T-helper 9 cell (primary cell): Measurements from ENCODE around the gene SLC34A3.

ENCODE experiments used
- DNase-seq: peaks from one replicate; pipeline ENCODE4 v3.0.0-alpha.2; 2020

The SLC34A3 gene

DNA sequence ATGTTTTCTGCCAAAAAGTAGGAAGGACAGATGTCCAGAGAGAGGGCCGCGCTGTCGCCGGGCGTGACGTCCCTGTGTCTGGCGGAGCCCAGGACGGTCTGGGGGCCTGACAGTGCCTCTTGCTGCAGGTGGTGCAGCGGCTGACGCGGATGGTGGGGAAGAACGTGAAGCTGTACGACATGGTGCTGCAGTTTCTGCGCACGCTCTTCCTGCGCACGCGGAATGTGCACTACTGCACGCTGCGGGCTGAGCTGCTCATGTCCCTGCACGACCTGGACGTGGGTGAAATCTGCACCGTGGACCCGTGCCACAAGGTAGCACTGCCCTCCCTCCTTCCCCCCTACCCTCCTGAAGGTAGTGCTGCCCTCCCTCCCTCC lies 32.2 kb downstream of the SLC34A3 start:
- DNase-seq, result no peak

DNA sequence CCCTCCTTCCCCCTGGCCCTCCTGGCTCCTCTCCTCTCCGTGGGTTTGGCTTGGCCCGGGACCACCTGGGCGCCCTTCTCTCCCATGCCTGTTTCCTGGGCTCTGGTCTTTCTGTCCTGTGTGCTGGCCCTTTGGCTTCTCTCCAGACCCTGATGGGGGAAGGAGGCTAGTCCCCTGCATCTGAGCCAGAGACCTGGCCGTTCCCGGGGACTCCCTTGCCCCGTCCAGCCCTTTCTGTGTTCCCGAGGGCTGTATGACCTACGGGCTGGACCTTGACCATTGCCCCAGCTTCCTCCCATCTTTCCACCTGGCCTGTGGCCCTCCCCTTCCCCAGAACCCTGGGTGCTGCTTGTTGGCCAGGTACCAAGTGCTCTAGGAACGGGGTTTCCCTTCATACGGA lies 32.8 kb downstream of the SLC34A3 start:
- no peak for DNase-seq

DNA sequence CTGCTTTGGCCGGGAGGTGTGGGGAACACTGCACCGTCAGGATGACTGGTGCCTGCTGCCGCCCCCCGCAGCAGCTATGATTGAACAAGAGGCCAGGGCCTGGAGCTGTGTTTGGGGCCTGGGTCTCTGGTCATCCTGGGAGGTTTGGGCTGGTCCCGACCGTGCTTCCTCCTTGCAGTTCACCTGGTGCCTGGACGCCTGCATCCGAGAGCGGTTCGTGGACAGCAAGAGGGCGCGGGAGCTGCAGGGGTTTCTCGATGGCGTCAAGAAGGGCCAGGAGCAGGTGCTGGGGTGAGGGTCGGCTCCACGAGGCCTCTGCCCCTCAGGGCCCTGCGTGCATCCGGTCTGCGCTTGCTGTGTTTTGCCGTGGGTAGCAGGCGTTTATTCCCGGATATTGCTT lies 33.4 kb downstream of the SLC34A3 start:
- DNase-seq, result no peak

DNA sequence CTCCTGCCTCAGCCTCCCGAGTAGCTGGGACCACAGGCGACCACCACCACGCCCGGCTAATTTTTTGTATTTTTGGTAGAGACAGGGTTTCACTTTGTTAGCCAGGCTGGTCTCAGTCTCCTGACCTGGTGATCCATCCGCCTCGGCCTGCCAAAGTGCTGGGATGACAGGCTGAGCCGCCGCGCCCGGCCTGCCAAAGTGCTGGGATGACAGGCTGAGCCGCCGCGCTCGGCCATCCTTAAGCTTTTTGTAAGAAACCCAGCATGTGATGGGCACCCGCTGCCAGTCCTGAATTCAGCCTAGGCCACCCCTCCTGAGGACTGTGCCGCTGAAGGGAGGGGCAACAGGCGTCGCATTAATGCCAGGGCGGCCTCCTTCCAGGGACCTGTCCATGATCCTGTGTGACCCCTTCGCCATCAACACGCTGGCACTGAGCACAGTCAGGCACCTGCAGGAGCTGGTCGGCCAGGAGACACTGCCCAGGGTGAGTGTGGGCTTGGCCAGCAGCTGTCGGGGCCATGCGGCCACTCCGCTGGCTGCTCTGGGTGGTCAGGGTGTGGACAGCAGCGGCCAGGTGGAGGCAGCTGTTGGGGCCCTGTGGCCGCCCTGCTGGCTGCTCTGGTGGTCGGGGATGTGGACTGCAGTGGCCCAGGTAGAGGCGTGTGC lies 34.9 kb downstream of the SLC34A3 start:
- no peak for DNase-seq

DNA sequence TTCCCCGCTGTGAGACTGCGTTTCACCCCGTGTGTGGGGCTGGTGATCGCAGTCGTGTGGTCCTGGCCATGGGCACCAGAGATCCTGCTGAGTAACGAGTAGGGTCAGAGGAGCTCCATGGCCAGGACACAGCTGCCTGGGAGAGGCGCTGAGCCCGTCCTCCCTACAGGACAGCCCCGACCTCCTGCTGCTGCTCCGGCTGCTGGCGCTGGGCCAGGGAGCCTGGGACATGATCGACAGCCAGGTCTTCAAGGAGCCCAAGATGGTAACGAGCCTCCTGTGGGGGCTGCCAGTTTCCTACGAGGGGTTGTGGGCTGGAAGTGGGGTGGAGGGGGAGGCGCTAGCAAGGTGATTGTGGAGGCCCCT lies 35.4 kb downstream of the SLC34A3 start:
- no peak for DNase-seq

DNA sequence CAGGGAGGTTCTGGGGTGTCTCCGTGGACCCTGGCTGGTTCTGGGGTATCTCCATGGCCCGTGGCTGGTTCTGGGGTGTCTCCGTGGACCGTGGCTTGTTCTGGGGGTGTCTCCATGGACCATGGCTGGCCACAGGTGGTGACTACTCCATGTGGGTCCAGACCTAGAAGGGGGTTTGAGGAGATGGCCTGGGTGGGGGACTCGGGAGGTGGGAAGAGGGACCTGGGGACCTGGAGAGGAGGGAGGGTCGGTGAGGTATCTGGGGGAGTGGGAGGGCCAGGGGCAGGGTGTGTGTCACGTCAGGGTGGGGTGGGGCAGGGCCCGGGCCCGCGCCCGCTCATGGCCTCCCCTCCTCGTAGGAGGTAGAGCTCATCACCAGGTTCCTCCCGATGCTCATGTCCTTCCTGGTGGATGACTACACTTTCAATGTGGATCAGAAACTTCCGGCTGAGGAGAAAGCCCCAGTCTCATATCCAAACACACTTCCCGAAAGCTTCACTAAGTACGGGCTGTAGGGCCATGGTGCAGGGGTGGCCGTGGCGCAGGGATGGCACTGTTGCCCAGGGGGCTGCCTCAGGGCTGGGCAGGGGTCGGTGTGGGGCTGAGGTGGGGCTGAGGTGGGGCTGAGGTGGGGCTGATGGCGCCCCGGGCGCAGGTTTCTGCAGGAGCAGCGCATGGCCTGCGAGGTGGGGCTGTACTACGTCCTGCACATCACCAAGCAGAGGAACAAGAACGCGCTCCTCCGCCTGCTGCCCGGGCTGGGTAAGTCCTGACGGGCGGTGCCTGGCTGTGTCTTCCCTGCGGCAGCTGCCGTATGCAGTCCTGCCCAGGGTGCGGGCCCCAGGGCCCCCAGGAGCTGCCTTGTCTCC lies 36.1 kb downstream of the SLC34A3 start:
- no peak for DNase-seq

DNA sequence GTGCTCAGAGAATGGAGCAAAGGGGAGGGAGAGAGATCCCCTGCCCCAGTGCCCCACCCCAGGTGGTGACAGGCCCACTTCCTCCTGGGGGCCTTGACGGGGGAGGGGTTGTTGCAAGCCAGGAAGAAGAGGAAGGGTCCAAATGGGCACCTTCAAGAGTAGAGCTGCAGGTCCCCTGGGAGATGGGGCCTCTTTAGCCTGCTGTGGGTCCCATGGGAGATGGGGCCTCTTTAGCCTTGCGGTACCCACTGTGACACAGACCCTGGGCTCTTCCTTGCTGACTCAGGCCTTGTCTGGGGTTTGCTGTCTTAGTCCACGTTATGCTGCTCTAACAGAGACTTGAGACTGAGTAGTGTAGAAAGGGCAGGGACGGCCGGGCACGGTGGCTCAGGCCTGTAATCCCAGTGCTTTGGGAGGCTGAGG lies 37.2 kb downstream of the SLC34A3 start:
- no peak for DNase-seq

DNA sequence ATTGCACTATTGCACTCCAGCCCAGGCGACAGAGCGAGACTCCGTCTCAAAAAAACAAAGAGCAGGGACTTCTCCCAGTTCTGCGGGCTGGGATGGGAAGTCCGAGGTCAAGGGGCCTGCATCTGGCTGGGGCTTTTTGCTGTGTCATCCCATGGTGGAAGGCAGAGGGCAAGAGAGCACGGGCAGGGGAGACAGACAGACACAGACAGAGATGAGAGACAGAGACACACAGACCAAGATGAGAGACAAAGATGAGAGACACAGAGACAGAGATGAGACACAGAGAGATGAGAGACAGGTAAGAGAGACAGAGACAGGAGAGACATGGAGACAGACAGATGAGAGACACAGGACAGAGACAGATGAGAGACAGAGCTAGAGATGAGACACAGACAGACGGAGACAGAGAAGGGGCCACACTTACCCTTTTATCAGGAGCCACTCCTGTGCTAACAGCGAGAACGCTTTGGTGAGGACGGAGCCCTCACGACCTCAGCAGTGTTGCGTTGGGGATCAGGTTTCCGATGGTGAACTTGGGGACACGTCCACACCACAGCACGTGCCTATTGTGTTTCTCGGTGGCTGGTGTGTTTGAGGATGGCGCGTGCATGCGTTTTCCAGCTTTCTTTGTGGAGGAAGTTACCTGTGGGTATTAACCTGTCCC lies 38.0 kb downstream of the SLC34A3 start:
- no peak for DNase-seq

DNA sequence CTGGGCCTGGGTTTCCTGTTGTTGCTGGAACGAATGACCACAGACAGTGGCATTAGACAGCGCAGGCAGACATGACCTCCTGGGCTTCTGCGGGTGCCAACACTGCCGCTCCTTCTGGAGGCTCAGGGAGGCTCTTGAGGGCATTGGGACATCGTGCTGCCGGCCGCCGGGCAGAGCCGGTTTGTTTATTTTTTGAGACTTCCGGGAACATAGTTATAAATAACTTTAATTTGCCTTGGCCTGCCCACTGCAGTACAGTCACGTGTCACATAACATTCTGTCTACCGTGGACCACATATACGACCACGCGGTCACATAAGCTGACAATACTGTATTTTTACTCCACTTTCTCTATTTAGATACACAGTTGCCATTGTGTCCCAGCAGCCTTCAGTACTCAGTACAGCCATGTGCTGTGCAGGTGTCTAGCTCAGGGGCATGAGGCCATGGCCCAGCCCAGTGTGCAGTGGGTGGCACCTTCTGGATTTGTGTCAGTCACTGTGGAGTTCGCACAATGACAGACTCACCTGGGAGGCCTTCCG lies 38.6 kb downstream of the SLC34A3 start:
- DNase-seq, result no peak

DNA sequence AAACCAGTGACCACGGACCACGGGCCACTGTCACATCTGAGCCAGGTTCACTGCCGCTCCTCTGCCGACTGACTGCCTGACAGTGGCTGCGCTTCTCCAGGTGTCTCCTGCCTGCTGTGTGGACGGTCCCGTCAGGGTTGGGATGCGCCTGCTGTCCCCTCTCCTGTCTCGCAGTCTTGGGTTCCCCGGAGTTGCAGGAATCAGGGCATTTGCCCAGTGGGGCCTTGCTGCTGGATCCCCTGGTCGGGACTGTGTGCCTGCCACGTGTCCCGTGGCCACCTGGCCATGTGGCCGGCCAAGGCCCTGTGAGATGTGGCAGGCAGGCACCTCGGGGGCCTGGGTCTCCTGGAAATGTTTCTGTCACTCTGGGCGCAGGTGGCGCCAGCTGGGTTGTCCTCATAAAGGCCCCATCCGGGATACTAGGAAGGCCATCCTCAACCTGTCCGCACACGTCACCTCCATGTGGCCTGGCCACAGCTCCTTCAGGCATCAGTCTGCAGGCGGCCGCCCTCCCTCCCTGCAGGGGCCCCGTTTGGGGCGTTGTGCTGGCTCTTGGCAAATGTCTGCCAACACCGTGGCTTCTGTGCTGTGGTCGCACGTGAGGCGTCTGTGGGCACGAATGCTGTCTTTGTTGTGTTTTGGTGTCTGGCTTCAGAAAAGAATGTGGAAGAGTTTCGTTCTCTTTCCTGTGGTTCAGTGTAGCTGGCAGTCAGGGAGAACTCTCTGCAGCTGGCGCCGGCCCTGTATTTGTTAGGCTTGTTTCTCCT lies 40.4 kb downstream of the SLC34A3 start:
- DNase-seq, result no peak

DNA sequence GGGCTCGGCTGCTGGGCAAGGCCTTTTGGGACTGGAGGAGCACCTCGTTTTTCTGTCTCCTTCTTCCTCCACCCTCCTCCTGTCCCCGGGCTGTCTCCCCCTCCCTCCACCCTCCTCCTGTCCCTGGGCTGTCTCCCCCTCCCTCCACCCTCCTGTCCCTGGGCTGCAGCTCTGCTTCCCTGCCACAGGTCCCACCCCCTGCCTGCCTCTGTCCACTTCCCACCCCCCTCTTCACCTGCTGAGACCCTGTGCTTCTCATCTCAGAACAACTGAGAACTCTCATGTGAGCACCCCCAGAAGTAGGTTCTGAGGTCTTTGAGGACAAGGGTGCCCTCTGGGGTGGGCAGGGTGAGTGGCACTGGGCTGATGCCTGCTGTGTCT lies 41.0 kb downstream of the SLC34A3 start:
- no peak for DNase-seq

DNA sequence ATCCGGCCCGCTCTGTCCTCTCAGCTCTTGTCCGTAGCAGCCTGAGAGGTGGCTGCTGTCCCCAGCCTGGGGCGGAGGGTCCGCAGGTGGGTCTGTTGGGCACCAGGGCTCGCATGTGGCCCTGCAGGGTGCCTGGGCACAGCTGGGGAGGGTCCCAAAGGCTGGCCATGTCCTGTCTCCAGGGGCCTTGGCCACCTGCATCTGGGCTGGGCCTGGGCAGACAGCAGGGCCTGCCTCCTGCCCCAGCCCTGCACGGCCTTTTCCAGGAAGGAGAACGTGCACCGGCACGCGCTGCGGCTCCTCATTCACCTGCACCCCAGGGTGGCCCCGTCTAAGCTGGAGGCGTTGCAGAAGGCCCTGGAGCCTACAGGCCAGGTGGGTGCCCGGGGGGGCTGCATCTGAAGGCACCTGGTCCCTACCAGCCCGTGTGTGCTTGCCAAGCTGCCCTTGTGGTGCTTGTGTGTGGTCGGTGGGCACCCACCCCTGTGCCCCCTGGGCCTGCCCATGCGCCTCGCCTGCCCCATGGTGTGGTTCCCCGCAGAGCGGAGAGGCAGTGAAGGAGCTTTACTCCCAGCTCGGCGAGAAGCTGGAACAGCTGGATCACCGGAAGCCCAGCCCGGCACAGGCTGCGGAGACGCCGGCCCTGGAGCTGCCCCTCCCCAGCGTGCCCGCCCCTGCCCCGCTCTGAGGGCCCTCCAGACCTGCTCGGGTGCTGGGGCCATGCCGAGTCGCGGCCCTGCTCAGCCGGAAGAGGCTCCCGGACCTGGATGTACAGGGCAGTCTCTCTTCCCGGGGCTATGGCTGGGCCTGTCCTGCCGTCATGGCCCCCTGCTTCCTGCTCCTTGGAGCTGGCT lies 41.8 kb downstream of the SLC34A3 start:
- DNase-seq, result no peak

DNA sequence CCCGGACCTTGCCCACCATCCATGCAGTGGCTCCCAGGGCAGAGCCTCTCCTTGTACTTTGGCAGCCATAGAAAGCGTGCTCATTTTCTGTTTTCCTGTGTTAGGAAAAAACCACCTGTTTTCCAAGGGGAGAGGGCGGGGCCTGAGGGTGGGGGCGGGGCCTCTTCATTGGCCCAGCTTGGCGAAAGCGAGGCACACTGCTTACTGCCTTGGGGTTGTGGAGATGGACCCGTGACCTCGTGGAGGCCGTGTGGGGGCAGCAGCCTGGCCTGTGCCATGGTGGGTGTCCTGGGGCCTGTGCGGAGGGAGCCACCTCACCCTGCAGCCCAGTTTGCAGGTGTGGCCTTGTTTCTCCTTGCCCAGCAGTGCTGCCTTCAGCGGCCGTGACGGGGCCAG lies 42.4 kb downstream of the SLC34A3 start:
- DNase-seq, result no peak

DNA sequence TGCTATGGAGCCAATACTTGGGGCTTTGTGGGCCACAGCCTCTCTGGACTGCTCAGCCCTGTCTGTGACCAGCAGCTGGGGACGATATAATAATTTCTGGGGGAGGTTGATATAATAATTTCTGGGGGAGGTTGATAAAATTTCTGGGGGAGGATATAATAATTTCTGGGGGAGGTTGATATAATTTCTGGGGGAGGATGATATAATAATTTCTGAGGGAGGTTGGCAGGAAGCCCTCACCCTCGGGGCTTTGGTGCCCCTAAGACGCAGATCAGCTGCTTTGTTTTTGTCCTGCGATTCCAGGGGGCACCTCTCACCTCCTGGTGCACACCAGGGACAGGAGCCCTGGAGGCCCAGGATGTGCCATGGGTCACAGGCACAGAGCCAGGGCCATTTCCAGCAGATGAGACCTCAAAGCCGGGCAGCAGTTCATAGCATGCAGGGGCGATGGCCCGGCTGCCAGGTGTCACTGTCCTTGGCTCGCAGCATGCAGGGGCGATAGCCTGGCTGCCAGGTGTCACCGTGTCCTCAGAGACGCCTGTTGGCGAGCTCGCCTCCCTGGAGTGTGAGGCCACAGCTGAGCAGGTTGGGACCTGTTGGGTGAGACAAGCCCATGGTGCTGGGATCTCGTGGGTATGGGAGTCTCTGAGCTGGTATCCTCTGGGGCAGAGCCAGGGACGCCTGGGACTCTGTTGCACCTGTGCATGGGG lies 43.1 kb downstream of the SLC34A3 start:
- DNase-seq, result no peak

DNA sequence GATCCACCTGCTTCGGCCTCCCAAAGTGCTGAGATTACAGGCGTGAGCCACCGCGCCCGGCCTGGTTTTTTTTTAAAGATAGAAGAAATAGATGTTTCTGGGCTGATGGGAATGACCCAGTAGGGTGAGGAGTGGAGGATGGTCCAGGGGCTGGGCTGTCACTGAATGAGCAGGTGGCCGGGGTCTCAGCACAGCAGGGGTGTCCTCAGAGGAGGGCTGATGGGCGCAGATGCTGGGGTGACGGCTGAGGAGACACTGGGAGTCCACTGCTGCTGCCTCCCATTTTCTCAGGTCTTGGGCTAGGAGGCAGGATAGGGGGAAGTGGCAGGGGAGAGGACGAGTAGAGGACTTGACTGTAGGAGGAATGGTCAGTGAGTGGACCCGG lies 44.5 kb downstream of the SLC34A3 start:
- no peak for DNase-seq

DNA sequence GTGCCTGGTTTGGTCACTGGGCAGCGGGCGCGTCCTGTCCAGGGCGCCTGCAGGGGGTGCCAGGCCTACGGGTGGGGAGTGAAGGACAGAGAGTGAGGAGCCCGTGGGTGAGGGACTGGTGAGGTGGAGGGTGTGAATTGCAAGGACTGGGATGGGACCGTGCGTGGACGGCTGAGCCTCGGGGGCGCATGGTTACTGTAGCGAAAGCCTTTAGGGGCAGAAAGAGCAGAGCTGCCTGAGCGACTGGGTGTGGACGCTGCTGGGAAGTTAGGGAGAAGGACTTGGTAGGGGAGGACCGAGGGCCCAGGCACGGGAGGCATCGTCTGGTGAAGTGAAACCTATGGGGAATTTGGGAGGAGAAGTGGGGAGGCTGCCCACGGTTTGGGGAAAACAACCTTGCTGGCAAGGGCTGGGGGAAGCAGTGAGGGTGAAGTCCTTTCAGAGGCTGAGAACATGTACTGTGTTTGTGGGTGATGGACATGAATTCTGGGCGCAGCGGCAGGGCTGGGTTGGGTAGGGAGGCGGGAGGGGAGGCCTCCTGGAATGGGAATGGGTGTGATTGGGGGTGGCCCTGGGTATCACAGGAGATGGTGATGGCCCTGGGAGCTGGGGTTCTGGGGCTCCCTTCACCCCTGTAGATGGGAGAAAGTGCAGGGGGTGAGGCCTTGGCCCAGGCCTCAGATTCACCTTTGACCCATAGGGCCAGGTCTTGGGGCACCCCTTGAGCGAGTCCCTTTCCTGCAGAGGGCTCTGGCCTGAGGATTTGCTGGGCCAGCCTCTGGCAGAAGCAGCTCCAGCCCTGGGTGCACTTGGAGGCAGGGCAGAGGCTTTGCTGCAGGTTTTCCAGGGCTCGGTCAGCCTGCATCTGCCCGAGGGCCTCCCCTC lies 45.1 kb downstream of the SLC34A3 start:
- DNase-seq, result no peak

DNA sequence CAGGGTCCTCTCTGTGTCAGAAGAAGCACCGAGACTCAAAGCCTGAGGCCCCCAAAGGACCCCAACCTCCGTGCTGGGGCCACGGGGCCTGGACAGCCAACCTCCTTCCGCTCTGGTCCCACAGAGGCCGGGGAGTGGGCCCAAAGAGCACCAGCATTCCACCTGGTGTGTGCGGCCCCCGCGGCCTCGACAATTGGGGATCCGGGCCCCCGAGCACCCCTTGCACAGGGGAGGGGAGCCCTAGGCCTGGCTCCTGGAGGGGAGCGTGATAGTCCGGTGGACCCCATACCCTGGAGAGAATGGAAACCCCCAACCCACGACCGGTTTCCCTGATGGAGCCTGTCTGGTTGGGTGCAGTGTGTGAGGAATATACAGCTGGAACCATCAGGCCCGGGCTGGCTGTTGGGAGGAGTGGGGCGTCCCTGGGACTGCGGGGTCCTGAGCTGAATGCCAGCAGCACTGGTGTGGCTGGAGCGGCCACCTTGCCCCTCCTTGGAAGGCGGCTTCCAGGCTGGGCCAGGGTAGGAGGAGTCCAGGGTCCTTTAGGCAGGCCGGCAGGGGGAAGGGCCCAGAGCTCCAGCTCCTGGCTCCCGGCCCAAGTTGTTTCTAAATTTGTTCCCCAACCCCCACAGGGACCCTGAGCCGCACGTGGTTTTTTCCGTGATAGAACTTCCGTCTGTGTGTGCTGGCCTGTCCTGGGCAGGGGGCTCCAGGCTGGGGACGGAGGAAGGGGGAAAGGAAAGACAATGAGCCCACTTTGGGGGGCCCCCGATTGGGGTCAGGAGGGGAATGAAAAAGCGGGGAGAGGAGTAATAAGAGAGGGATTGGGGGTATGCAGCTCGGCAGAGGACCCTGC lies 46.0 kb downstream of the SLC34A3 start:
- DNase-seq, result no peak

DNA sequence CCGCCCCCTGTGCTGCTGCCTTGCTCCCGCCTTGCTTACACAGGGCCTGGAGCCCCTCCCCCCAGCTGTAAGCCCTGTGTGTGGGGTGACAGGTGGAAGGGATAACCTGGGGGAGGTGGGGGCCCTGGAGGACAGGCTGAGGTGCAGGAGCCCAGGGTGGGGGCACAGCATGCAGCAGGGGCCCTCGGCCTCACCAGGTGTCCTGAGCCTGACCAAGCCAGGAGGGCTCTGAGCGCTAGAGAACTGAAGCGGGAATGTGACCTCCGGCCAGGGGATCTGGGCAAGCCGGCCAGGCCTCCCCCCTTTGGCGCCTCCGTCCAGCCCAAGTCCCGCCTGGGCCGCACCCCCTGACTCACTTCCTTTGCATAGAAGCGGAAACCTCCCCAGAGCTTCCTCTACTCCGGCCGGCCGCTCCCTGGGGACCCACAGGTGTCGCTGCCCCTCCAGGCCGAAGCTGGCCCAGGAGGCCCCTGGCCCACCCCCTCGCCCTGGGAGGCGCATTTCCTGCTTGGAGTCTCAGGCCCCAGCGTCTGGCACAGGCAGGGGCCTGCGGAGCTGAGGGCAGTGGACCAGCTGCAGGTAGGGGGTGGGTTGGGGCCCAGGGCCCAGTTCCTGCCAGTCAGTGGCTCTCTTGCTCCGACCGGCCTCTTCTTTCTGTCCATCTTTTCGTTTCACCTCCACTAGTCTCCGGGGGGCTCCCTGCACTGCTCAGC lies 46.8 kb downstream of the SLC34A3 start, which contains the start of gene TOR4A:
Gene TOR4A, plus strand, starts transcription at position 398 of the 713 bp plus-strand sequence. CDS start 964 bp downstream, outside the sequence.
- no peak for DNase-seq
